Measurements from ENCODE around the gene LY6G5C. TPM values are rescaled to one million over a fixed set of nuclear protein-coding genes. Genes with fewer than 3 reads are reported as not detected.

Gene LY6G5C
- total RNA-seq, 2 experiments from 2014 or later, result 1.8 to 2.2 TPM

Small RNA genes within 50 kb of the gene (microRNA-seq; reads per million reads assigned to microRNA genes)
- 1.5 reads per million for gene MIR4646 (ENCODE audit: borderline microRNAs expressed, borderline replicate concordance)
- gene MIR6832 (ENCODE audit: borderline microRNAs expressed, borderline replicate concordance), result not detected

Other genes starting within 250 kb of the LY6G5C start
- 10 to 100 TPM; 37.8 to 38.1 TPM for gene MICB, start 182.9 kb downstream of the LY6G5C start, total RNA-seq
- not detected for gene MCCD1, start 152.1 kb downstream of the LY6G5C start, total RNA-seq
- 100 to 1,000 TPM; 423 to 444 TPM for gene DDX39B, start 139.1 kb downstream of the LY6G5C start, total RNA-seq
- 1 to 10 TPM; 3.5 to 4.2 TPM for gene ATP6V1G2, start 134.5 kb downstream of the LY6G5C start, total RNA-seq
- 10 to 100 TPM; 12.9 to 15.8 TPM for gene NFKBIL1, start 133.5 kb downstream of the LY6G5C start, total RNA-seq
- gene LTA, start 108.8 kb downstream of the LY6G5C start, total RNA-seq, result 10 to 100 TPM; 29.6 TPM
- 10 to 100 TPM; 51.3 to 53.4 TPM for gene TNF, start 105.5 kb downstream of the LY6G5C start, total RNA-seq
- 1,000 to 10,000 TPM; 1,438 to 1,452 TPM for gene LTB, start 98.6 kb downstream of the LY6G5C start, total RNA-seq
- gene LST1, start 94.8 kb downstream of the LY6G5C start, total RNA-seq, result 10 to 100 TPM; 67.8 to 71.0 TPM
- 10 to 100 TPM; 27.6 to 28.8 TPM for gene NCR3, start 88.1 kb downstream of the LY6G5C start, total RNA-seq
- 10 to 100 TPM; 45.4 to 46.1 TPM for gene AIF1, start 65.8 kb downstream of the LY6G5C start, total RNA-seq
- gene PRRC2A, start 60.4 kb downstream of the LY6G5C start, total RNA-seq, result 100 to 1,000 TPM; 210 to 211 TPM
- gene BAG6, start 28.4 kb downstream of the LY6G5C start, total RNA-seq, result 100 to 1,000 TPM; 278 to 280 TPM
- 1 to 10 TPM; 3.8 to 3.9 TPM for gene APOM, start 25.2 kb downstream of the LY6G5C start, total RNA-seq
- 10 to 100 TPM; 23.6 to 24.2 TPM for gene C6orf47, start 20.3 kb downstream of the LY6G5C start, total RNA-seq
- gene GPANK1, start 16.1 kb downstream of the LY6G5C start, total RNA-seq, result 10 to 100 TPM; 26.4 to 29.1 TPM
- 100 to 1,000 TPM; 181 to 195 TPM for gene CSNK2B, start 15.0 kb downstream of the LY6G5C start, total RNA-seq
- gene LY6G5B, start 11.1 kb downstream of the LY6G5C start, total RNA-seq, result 10 to 100 TPM; 20.3 to 23.5 TPM
- 10 to 100 TPM; 50.4 to 54.9 TPM for gene ABHD16A, start 22.3 kb upstream of the LY6G5C start, total RNA-seq
- gene LY6G6F, start 25.8 kb upstream of the LY6G5C start, total RNA-seq, result not detected
- gene LY6G6D, start 34.3 kb upstream of the LY6G5C start, total RNA-seq, result not detected
- not detected for gene LY6G6C, start 40.7 kb upstream of the LY6G5C start, total RNA-seq
- gene MPIG6B, start 42.3 kb upstream of the LY6G5C start, total RNA-seq, result under 1 TPM; 0.22 to 0.43 TPM
- 10 to 100 TPM; 18.1 to 18.9 TPM for gene DDAH2, start 48.2 kb upstream of the LY6G5C start, total RNA-seq
- gene CLIC1, start 55.5 kb upstream of the LY6G5C start, total RNA-seq, result 100 to 1,000 TPM; 534 to 538 TPM
- 10 to 100 TPM; 47.4 to 47.7 TPM for gene MSH5, start 58.9 kb upstream of the LY6G5C start, total RNA-seq
- gene SAPCD1, start 81.6 kb upstream of the LY6G5C start, total RNA-seq, result 10 to 100 TPM; 11.3 to 12.0 TPM
- gene VWA7, start 96.3 kb upstream of the LY6G5C start, total RNA-seq, result 1 to 10 TPM; 3.8 to 3.9 TPM
- gene VARS1, start 114.7 kb upstream of the LY6G5C start, total RNA-seq, result 10 to 100 TPM; 74.6 to 79.2 TPM
- 10 to 100 TPM; 72.5 to 75.6 TPM for gene LSM2, start 125.9 kb upstream of the LY6G5C start, total RNA-seq
- gene HSPA1L, start 134.2 kb upstream of the LY6G5C start, total RNA-seq, result 1 to 10 TPM; 3.7 to 3.8 TPM
- 10 to 100 TPM; 75.8 to 83.8 TPM for gene HSPA1A, start 134.5 kb upstream of the LY6G5C start, total RNA-seq
- 10 to 100 TPM; 35.5 to 35.9 TPM for gene HSPA1B, start 146.7 kb upstream of the LY6G5C start, total RNA-seq
- 10 to 100 TPM; 23.4 to 23.7 TPM for gene NEU1, start 181.8 kb upstream of the LY6G5C start, total RNA-seq
- gene SLC44A4, start 197.9 kb upstream of the LY6G5C start, total RNA-seq, result not detected
- 10 to 100 TPM; 60.9 to 61.4 TPM for gene EHMT2, start 216.6 kb upstream of the LY6G5C start, total RNA-seq
- gene ZBTB12, start 221.0 kb upstream of the LY6G5C start, total RNA-seq, result 1 to 10 TPM; 1.5 to 2.4 TPM
- gene C2, start 246.7 kb upstream of the LY6G5C start, total RNA-seq, result under 1 TPM; 0.51 to 0.93 TPM

All from activated naive CD4-positive, alpha-beta T cell treated with anti-CD3 and anti-CD28 coated beads, Interleukin-2, amount 10 ng/mL, durations not matched to agents 5 hours and 36 hours (primary cell).